Activated CD8-positive, alpha-beta memory T cell treated with anti-CD3 and anti-CD28 coated beads for 36 hours (primary cell): ENCODE measurements around the gene PPCDC. TPM values are rescaled to one million over a fixed set of nuclear protein-coding genes. Genes with fewer than 3 reads are reported as not detected.

Source experiments
- CTCF ChIA-PET: fragments of 350-600 bp; sonication (Branson Sonifier 250); formaldehyde crosslinking; loops from one replicate; lab custom pipeline; 2021; ENCODE audit warnings: antibody characterized with exemption; lab: Charles Lee
- POLR2A ChIA-PET: fragments of 350-600 bp; sonication (Branson Sonifier 250); formaldehyde crosslinking; loops from one replicate; lab custom pipeline; 2021; ENCODE audit warnings: antibody characterized with exemption; lab: Charles Lee
- total RNA-seq, 2 experiments: library from RNA; stranded (reverse); gene quantifications; one replicate each; pipeline ENCODE4 v1.2.3, GENCODE V29; 2021

PPCDC gene
- total RNA-seq, 2 experiments from 2014 or later = 32.4 to 34.2 TPM

DNA sequence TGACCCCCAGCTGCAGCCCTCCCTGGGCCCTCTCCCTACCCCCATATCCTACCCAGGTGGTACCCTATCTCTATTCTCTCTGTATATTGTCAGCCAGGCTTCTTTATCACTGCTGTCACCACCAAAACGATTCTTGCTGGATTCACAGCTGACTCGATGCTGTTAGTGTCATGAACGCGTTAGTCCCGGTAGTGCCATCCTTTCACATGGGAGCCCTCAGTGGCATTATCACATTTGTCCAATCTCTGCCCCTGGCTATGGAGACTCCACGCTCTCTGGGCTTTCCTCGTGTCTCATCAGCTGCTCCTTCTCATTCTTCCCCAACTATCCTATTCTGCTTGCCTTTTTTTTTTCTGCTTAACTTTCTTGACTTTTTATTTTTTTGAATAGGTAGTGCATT lies 21.0 kb upstream of the PPCDC start:
- POLR2A ChIA-PET = no interaction called here
- CTCF ChIA-PET = no interaction called here

DNA sequence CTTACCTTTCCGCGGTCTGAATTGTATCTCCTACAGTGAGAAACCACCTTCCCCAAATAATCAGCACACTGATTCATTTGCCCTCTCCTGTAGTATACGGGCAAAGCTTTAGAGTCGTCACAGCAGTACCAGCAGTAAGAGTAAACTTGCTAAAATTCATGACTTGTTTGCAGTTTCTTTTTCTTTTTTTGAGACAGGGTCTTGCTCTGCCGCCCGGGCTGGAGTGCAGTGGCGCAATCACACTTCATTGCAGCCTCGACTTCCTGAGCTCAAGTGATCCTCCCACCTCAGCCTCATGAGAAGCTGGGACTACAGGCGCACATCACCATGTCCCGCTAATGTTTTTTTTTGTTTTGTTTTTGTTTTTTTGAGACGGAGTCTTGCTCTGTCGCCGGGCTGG lies 16.2 kb upstream of the PPCDC start:
- CTCF ChIA-PET = no interaction called here
- POLR2A ChIA-PET = no interaction called here

DNA sequence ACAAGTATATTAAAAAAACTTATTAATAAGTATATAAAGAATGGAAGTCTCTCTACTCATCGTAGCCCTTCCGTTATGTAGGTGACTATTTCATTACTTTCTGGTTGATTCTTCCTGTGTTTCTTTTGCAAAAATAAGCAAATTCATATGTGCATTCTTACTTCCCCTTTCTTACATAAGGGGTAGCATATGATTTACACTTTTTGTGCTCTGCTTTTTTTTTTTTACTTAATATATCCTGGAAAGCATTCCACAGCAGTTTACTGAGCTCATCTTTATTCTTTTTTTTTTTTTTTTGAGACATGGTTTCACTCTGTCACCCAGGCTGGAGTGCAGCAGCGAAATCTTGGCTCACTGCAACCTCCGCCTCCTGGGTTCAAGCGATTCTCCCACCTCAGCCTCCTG lies 15.2 kb upstream of the PPCDC start:
- ChIA-PET CTCF (no interaction called here), POLR2A (no interaction called here)

DNA sequence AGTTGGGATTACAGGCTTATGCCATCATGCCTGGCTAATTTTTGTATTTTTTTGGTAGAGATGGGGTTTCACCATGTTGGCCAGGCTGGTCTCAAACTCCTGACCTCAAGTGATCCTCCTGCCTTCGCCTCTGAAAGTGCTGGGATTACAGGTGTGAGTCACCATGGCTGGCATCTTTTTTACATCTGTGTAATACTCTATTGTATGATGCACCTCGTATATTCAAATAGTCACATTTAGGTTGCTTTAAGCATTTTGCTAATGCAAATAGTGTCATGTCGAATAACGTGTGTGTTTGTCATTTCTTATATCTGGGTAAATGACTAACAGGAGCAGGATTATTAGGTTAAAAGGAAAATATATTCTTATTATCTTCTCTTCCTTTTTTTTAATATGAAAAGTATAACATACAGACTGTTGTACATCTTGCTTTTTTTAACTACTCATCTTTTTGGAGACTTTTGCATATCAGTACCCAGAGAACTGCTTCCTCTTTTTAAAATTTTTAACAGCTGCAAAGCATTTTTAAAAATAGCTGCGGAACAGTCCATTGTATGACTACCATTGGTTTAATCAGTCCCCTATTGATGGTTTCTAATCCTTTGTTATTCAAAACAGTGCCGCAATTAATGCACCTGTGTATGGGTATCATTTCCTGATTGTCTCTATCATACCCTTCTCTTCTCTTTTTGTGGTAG lies 14.6 kb upstream of the PPCDC start:
- ChIA-PET CTCF (no interaction called here), POLR2A (no interaction called here)

DNA sequence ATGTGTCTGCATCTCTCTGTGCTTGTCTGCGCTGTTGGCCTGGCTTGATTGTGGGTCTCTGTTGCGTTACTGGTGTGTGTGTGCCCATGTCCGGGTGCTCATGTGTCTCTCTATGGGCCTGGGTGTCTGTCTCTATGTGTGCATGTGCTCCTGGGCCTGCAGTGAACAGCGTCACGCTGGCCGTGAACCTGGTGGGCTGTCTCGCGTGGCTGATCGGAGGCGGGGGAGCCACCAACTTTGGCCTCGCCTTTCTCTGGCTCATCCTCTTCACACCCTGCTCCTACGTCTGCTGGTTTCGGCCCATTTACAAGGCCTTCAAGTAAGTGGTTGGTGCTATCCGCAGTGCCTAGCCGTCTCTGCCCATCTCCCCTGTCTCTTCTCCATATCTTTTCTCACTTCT lies 7.0 kb upstream of the PPCDC start:
- ChIA-PET CTCF (no interaction called here), POLR2A (no interaction called here)

DNA sequence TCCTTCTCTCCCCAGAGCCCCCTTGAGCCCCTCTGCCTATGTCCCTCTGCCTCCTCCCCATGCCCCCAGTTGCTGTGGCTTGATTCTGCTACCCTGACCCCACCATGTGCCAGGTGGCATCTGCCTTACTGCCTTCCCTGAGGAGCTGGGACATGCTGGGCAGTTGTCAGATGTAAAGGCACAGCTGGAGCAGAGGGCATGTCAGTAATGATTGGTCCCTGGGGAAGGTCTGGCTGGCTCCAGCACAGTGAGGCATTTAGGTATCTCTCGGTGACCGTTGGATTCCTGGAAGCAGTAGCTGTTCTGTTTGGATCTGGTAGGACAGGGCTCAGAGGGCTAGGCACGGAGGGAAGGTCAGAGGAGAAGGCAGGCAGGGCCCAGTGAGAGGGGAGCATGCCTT lies 3.5 kb upstream of the PPCDC start:
- ChIA-PET POLR2A (no interaction called here), CTCF (interaction anchor here (0.5 kb wide), 1 partner anchor 167 kb away, joined by 4 read pairs; no protein-coding TSS in a partner anchor)

DNA sequence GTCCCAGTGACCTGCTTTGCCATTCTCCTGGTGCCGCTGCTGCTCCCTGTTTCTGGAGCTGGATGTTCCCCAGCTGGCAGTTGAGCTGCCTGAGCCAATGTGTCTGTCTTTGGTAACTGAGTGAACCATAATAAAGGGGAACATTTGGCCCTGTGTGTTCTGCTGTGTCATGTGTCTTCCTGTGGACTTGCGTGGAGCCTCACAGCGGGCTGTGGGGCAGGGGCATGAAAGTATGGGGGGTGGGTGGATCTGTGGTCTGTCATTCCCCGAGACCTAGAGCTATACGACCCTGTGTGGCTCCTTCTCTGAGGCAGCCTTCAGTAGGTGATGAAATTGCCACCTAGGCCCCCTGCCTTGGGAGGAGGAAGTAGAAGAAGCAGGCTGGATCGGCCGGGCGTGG lies 2.0 kb upstream of the PPCDC start:
- CTCF ChIA-PET = interaction anchor here (1.0 kb wide), 1 partner anchor 8 kb away, joined by 3 read pairs; no protein-coding TSS in a partner anchor
- POLR2A ChIA-PET = no interaction called here

DNA sequence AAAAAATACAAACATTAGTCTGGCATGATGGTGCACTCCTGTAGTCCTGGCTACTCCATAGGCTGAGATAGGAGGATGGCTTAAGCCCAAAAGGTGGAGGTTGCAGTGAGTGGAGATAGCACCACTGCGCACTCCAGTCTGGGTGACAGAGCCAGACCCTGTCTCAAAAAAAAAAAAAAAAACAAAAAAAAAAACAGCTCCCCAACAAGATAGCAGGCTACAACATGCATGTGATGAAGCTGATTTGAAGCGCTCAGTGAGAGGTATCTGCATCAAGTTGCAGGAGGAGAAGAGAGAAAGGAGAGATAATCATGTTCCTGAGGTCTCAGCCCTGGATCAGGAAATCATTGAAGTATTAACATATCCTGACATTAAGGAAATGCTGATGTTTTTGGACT lies 608 bp upstream of the PPCDC start:
- ChIA-PET CTCF (interaction anchor here (0.6 to 9.2 kb wide), 5 partner anchors 8 to 182 kb away, joined by 3 to 76 read pairs (median 3); partner anchors contain the start of gene SCAMP5), POLR2A (interaction anchor here (1.0 to 3.6 kb wide), 4 partner anchors 7 to 181 kb away, joined by 3 to 25 read pairs (median 10); partner anchors contain the start of gene C15orf39)

DNA sequence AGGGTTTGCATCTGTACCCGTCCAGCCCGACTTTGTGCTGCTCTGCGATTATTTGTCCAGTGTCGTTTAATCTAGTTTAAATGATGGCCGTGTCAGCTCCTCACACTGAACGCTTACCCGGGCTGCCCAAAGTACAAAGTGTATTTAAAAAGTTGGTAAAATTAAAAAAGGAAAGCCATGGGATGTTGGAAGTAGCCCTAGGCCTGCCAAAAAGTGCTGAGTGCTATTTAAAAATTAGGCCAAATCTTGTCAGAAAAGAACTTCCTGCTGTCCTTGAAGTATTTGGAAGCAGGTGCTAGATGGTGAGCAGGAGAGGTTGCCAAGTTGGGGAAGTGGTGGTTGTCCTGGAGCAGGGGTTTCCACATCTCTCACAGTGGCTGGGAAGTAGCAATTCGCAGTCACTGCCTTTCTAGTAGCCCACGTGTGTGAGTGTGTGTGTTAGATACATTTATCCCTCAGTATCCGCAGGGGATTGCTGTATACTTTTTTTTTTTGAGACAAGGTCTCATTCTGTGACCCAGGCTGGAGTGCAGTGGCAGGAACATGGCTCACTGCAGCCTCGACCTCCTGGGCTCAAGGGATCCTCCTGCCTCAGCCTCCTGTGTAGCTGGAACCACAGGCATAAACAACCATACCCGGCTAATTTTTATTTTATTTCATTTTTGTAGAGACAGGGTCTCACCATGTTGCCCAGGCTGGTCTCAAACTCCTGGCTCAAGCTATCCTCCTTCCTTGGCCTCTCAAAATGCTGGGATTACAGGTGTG lies 664 bp downstream of the PPCDC start:
- CTCF ChIA-PET = interaction anchor here (0.8 to 9.2 kb wide), 9 partner anchors 9 to 181 kb away, joined by 3 to 76 read pairs (median 5); partner anchors contain the start of genes RPP25 and SCAMP5
- POLR2A ChIA-PET = interaction anchor here (0.6 to 3.6 kb wide), 6 partner anchors 9 to 180 kb away, joined by 3 to 25 read pairs (median 4); partner anchors contain the start of gene C15orf39

DNA sequence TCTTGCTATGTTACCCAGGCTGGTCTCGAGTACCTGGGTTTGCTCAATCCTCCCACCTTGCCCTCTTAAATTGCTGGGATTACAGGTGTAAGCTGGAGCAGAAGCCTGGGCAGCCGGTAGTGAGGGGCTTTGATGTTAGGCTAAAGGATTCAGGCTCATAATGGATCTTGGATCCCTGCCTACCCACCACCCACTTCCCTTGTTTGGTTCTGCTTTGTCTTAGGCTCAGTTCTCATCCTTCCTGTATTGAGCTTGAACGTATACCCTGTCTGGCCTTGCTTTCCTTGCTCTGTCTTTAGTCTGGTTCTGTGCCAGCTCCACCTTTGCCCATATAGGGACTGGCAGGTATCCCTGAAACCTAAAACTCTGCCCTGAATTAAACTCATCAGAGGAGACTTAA lies 1.7 kb downstream of the PPCDC start:
- POLR2A ChIA-PET = interaction anchor here (0.7 to 3.6 kb wide), 4 partner anchors 9 to 179 kb away, joined by 3 to 25 read pairs (median 10); partner anchors contain the start of genes C15orf39 and COX5A
- CTCF ChIA-PET = interaction anchor here (1.0 to 9.2 kb wide), 4 partner anchors 9 to 180 kb away, joined by 4 to 76 read pairs (median 8); partner anchors contain the start of gene RPP25

DNA sequence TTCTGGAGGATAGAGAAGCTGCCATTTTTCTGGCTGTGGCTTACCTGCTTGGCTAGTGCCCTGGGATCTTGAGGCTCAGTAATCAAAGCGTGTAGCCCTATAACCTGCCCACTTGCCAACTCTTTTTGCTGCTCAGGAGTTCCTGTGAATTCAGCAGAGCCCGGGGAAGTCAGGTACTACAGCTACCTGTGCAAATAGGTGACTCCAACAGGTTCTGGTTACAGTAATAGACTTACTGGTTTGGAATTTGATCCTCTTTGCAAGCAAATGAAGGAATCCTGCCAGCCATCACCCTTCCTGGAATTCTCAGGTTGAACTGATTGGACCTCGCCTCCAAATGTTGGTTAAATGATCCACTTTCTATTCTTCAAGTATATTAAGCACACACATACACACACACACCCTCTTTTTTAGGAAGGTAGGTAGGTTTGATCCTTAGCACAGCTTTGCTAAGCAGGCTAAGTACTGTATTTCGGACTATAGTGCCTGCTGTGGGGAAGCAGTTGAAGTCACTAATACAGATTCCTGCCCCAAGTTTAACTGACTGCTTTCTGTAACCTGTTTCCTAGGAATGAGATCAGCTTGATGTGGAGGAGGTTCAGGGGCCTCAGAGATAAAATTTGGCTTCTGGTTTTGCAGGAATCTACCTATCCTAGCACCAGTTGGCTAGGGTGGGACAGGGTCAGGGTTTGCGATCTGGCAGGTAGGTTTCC lies 2.3 kb downstream of the PPCDC start:
- CTCF ChIA-PET = interaction anchor here (2.2 to 9.2 kb wide), 3 partner anchors 8 to 179 kb away, joined by 5 to 76 read pairs (median 12); no protein-coding TSS in a partner anchor
- POLR2A ChIA-PET = interaction anchor here (0.9 to 3.6 kb wide), 2 partner anchors 88 to 175 kb away, joined by 3 to 25 read pairs; partner anchors contain the start of genes C15orf39 and COX5A

DNA sequence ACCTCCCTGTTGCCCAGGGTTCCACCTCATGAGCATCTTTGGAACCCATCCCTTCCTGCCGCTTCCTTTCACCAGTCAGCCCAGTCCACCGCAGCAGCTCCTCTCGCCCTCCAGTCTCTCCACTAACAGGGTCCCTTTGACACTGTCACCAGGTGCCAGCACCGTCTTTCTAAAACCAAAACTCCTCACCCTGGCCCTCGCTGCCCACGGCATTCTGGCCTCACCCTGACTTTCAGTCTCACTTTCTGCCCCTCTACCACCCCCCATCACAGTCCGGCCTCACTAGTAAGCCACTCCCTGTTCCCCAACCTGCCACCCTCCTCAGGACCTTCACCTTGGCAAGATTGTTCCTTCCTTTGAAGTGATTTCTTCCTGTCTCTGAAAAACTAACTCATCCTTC lies 4.2 kb downstream of the PPCDC start:
- CTCF ChIA-PET = interaction anchor here (9.2 kb wide), 1 partner anchor 177 kb away, joined by 76 read pairs; no protein-coding TSS in a partner anchor
- POLR2A ChIA-PET = interaction anchor here (0.6 kb wide), 1 partner anchor 120 kb away, joined by 3 read pairs; no protein-coding TSS in a partner anchor

DNA sequence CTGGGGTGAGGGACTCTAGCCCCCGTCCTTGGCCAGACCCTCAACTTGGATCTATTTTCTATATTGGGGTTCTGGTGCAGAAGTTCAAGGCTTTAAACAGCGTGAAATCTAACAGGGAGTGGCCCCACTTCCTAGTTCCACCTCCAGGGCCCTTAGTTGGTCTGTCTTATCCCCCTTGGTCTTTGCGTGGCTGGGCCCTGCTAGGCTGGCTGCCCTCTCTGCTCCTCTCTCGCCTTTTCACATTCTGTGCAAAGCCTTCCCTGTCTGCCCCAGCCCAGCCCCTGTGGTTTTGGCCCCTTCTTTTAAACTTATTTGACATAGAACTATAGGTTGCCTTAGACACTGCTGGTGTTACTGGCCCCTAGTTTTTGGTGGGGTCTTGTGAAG lies 5.6 kb downstream of the PPCDC start:
- POLR2A ChIA-PET = interaction anchor here (1.2 kb wide), 1 partner anchor 175 kb away, joined by 5 read pairs; no protein-coding TSS in a partner anchor

DNA sequence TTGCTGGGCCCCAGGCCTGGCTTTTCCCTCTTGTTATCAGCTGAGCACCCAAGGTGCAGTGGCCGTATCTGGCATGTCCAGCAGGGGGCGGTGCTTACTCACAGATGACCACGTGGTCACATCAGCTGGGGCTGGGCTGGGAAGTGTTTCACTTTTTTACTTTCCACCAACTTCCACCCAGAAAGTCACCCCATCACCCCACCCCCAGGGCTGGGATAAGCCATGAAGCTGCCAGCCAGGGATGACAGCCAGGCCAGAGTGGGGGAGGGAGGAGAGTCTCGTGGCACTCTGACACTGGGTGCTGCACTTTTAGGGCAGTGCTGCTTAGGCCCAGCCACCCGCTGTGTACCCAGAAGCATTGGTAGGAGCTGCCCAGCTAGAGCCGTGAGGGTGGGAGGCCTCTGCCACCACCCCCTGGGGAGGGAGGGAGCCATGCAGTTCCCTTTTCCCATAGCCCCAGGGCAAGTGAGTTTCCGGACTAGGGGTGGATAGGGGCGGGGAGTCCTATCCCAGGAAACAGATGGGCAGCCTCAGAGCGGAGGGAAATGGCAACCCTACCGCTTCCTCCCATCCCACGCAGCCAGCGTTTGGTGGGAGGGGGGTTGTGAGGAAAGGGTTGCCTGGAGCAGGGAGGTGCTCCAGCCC lies 6.1 kb downstream of the PPCDC start:
- CTCF ChIA-PET = interaction anchor here (0.7 to 9.2 kb wide), 12 partner anchors 8 to 178 kb away, joined by 3 to 76 read pairs (median 4); partner anchors contain the start of gene C15orf39
- POLR2A ChIA-PET = interaction anchor here (1.2 kb wide), 1 partner anchor 174 kb away, joined by 5 read pairs; no protein-coding TSS in a partner anchor

More for the DNA sequence above, 5.6 kb downstream of the PPCDC start:
- CTCF ChIA-PET = interaction anchor here (0.7 to 9.2 kb wide), 11 partner anchors 8 to 179 kb away, joined by 3 to 76 read pairs (median 4); partner anchors contain the start of gene C15orf39

DNA sequence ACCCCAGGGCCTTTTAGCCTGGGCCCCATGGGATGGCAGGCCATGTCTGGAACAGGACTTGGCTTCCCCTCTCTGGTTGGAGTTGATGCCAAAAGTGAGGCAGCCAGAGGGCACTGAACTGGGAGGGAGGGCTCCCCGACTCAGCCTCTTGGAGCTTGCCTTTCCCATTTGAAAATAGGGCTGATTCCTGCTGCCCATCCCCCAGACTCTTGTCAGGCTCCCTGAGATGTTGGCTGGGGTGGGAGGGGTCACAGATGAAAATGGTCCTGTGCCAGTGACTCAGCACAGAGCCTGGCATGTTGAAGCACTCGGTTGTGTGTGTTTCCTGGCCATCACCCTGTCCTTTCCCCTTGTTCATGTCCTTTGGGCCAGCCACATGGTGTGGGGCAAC lies 6.6 kb downstream of the PPCDC start:
- POLR2A ChIA-PET = interaction anchor here (1.2 kb wide), 1 partner anchor 174 kb away, joined by 5 read pairs; no protein-coding TSS in a partner anchor
- CTCF ChIA-PET = interaction anchor here (1.0 to 9.2 kb wide), 9 partner anchors 8 to 175 kb away, joined by 3 to 76 read pairs (median 4); partner anchors contain the start of gene C15orf39

DNA sequence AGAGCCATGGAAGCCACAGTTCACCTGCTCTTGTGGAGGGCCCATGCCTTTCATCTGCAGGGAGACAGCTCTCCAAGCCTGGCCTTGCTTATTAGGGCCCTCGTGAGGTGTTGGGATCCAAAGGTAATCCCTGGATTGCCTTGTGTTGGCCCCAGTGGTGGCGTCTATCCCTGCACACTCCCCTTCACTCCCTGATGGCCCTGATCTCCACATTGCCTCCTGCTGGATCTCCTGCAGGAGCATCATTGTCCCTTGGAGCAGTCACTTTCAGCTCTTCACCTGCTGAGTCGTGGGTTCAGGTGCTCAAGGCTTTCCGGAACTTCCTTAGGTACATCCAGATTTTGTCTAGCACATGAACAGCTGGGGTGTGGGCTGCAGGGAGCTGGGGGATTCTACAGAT lies 7.0 kb downstream of the PPCDC start:
- POLR2A ChIA-PET = no interaction called here
- CTCF ChIA-PET = interaction anchor here (0.7 to 9.2 kb wide), 6 partner anchors 10 to 177 kb away, joined by 3 to 76 read pairs (median 6); partner anchors contain the start of gene C15orf39

DNA sequence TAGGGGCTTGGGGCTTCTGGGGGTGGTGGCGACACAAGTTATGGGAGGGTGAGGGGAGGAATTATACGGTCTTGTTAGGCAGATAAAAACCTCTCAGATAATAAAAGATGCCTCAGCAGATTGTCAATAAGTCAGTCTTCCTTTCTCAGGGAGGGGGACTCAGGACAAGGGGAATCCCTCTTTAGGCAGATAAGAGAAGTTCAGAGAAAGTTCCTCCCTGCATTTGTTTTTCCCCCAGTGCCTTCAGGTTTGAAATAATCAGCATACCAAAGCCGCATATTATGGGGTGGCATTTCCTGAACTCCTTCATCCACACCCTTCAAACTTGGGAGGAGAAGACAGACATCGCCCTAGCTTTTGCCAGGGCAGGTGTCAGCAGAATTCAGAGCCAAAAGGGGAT lies 8.5 kb downstream of the PPCDC start:
- CTCF ChIA-PET = interaction anchor here (1.2 to 9.2 kb wide), 2 partner anchors 11 to 173 kb away, joined by 4 to 76 read pairs; no protein-coding TSS in a partner anchor
- POLR2A ChIA-PET = no interaction called here

DNA sequence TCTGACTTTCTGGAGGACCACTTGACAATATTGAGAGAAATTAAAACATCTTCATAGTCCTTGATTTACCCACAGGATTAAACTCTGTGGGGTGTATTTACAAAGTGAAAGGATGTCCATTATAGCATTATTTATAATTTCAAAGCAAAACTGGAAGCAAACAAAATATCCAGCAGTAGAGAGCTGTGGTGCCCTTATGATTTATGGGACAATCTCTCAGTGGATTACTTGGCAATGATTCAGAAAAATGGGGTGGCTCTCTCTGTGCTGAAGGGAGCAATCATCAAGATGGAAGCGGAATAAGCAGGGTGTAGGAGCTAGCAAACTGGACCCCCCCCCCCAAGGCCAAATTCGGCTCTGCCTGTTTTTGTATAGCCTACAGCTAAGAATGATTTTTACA lies 9.0 kb downstream of the PPCDC start:
- ChIA-PET POLR2A (no interaction called here), CTCF (no interaction called here)
